PC-3 (cell line): Measurements from ENCODE around the gene KCTD1.

ENCODE experiments used
- EZH2 ChIP-seq: fragments of 300-600 bp; sonication (generic); IDR thresholded peaks from one replicate; pipeline ENCODE4 v1.6.1; 2017; ENCODE audit warnings: antibody characterized with exemption, mild to moderate bottlenecking, low read length; ENCODE audit not compliant: unreplicated experiment
- TF ChIP-seq, protein P1 (sequence below): fragments of 300-600 bp; sonication (generic); conservative IDR thresholded peaks from 2 replicates; pipeline ENCODE4 v1.5.1; 2017; ENCODE audit warnings: antibody characterized with exemption, low read depth, mild to moderate bottlenecking, low read length

DNA sequence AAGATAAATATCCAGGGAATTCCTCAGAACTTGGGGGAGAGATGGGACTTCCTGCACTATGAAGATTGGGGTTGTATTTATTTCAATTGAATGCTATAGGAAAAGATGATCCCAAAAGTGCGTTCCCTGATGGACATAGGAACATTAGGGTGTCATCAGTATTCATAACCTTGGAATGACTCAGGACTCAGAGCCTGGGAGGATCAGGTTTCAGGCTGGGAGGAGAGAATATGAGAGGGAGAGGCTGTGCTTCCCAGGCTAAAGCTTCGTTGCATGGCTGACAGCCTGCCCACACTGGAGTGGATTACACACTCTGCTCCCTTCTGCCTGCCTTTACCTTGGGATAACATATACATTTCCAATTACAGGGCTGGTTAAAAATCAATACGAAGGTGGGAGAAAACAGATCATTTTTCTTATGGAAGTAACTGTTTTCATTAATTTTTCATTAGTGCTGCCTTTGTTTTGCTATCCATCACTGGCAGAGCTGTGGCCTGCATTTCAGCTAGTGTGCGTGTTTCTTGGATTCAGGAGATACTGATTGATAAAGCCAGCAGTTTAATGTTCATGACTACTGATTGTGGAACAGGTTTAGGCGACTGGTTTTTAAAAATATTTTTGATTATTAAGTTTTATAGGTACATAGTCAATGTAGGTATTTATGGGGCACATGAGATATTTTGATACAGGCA is 118.7 kb downstream of the KCTD1 start:
- TF ChIP-seq, protein P1, sequence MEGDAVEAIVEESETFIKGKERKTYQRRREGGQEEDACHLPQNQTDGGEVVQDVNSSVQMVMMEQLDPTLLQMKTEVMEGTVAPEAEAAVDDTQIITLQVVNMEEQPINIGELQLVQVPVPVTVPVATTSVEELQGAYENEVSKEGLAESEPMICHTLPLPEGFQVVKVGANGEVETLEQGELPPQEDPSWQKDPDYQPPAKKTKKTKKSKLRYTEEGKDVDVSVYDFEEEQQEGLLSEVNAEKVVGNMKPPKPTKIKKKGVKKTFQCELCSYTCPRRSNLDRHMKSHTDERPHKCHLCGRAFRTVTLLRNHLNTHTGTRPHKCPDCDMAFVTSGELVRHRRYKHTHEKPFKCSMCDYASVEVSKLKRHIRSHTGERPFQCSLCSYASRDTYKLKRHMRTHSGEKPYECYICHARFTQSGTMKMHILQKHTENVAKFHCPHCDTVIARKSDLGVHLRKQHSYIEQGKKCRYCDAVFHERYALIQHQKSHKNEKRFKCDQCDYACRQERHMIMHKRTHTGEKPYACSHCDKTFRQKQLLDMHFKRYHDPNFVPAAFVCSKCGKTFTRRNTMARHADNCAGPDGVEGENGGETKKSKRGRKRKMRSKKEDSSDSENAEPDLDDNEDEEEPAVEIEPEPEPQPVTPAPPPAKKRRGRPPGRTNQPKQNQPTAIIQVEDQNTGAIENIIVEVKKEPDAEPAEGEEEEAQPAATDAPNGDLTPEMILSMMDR, result no peak
- TF ChIP-seq EZH2, result no peak
